Adrenal gland (tissue), 5 donors: ENCODE measurements around the gene MED26.

Experiments
- CTCF ChIP-seq, 6 experiments: fragments of 450-650 bp in 4 of 6; fragments of 200-600 bp in 2 of 6; sonication (generic) in 1 of 6; IDR thresholded peaks; 1 replicate in 5 of 6; 2 replicates in 1 of 6; pipeline versions ENCODE4 v1.5.1 to v1.8.0; 2016 to 2021; ENCODE audit warnings: antibody characterized with exemption in 6 of 6, mild to moderate bottlenecking in 2 of 6, moderate library complexity in 1 of 6
- POLR2A ChIP-seq, 2 donors: fragments of 450-650 bp; IDR thresholded peaks; one replicate each; pipeline ENCODE4 v1.6.1; 2017; ENCODE audit warnings: antibody characterized with exemption in 2 of 2, mild to moderate bottlenecking in 2 of 2, moderate library complexity in 1 of 2
- donor health status: DM: no; HTN: no; CAD: no.

DNA sequence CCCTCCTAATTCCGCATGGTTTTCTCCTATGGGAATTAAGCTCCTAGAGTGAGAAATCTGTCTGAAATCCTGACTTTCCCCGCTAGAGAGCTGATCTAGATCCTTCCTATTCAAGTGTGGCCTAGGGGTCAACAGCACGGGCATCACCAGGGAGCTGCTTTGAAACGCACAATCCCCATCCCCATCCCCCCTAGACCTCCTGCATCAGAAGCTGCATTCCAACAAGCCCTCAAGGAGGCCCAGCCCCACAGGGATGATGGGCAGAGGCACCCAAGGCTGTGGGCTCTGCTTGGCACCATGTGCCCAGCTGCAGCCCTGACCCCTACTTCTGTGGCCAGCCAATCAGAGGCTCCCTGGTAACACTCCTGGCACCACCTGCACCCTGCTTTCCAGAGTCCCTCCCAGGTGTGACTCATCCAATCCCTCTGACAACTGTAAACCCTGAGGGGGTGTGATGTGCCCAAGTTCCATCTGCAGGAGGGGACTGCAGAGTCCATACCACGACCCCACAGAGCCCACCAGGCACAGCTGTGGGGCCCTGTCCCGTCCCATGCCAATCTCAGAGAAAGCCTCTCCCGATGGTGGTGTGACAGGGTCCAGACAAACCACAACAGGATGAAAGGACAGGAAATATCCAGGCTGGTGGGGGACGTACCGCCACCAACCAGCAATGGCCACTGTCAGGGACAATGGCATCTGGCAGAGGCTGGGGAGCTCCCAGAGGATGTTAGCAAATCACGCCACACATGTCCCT, 36.0 kb downstream of the MED26 start:
- TF ChIP-seq CTCF (IDR thresholded peaks at IDR 0.05) (no peak), POLR2A (IDR thresholded peaks at IDR 0.05) (no peak)
